HEK293 (cell line): Measurements from ENCODE around the gene EML3.

ENCODE experiments used
- CTCF ChIA-PET: fragments of 350-600 bp; formaldehyde crosslinking; extraction: SDS; loops from one replicate; lab custom pipeline; 2021; ENCODE audit warnings: antibody characterized with exemption; lab: Yijun Ruan, JAX
- POLR2A ChIA-PET: fragments of 300-600 bp; formaldehyde crosslinking; extraction: SDS; loops from one replicate; lab custom pipeline; 2020; ENCODE audit warnings: antibody characterized with exemption, inconsistent platforms; lab: Yijun Ruan, JAX
- H3K27ac ChIP-seq: fragments of 200-500 bp; sonication (Bioruptor generic); 2 replicates; pipeline ENCODE4 v1.5.1; 2014; ENCODE audit warnings: low read depth, low read length, control low read depth, inconsistent platforms; ENCODE audit errors: extremely low read depth
- H3K36me3 ChIP-seq, 2 experiments: fragments of 200-500 bp in 1 of 2; sonication (Bioruptor generic) in 1 of 2; 1 replicate in 1 of 2; 2 replicates in 1 of 2; pipeline ENCODE4 v1.5.1; 2014 to 2017; ENCODE audit warnings: inconsistent platforms in 2 of 2, low read length in 2 of 2; ENCODE audit not compliant: control insufficient read depth in 2 of 2, insufficient read depth in 1 of 2
- H3K4me1 ChIP-seq: fragments of 200-500 bp; sonication (Bioruptor generic); 2 replicates; pipeline ENCODE4 v1.5.1; 2014; ENCODE audit warnings: mild to moderate bottlenecking, low read length, inconsistent platforms; ENCODE audit not compliant: control insufficient read depth, insufficient read depth
- H3K4me3 ChIP-seq: 2 replicates; pipeline ENCODE4 v1.5.1; 2011; ENCODE audit warnings: low read depth, mild to moderate bottlenecking, control low read depth, low read length, moderate library complexity
- H3K9me3 ChIP-seq: fragments of 200-500 bp; sonication (Bioruptor generic); 2 replicates; pipeline ENCODE4 v1.5.1; 2014; ENCODE audit warnings: low read depth, low read length, inconsistent platforms; ENCODE audit not compliant: control insufficient read depth, insufficient read depth
- KLF17 ChIP-seq: fragments of 450-650 bp; formaldehyde crosslinking; IDR thresholded peaks from 2 replicates; pipeline ENCODE4 v1.5.1; 2016; ENCODE audit warnings: missing biosample characterization, missing genetic modification characterization
- KLF9 ChIP-seq: fragments of 450-650 bp; formaldehyde crosslinking; IDR thresholded peaks from 2 replicates; pipeline ENCODE4 v1.5.1; 2016; ENCODE audit warnings: missing biosample characterization, missing genetic modification characterization, low read depth
- MYNN ChIP-seq: fragments of 450-650 bp; formaldehyde crosslinking; IDR thresholded peaks from 2 replicates; pipeline ENCODE4 v1.5.1; 2016; ENCODE audit warnings: missing biosample characterization, missing genetic modification characterization, borderline replicate concordance
- REPIN1 ChIP-seq: fragments of 450-650 bp; formaldehyde crosslinking; IDR thresholded peaks from 2 replicates; pipeline ENCODE4 v1.5.1; 2017; ENCODE audit warnings: missing biosample characterization, missing genetic modification characterization, low read depth
- ZBTB6 ChIP-seq: fragments of 450-650 bp; formaldehyde crosslinking; IDR thresholded peaks from 2 replicates; pipeline ENCODE4 v1.5.1; 2017; ENCODE audit warnings: missing biosample characterization, missing genetic modification characterization
- ZNF133 ChIP-seq: fragments of 450-650 bp; formaldehyde crosslinking; IDR thresholded peaks from 2 replicates; pipeline ENCODE4 v1.5.1; 2016; ENCODE audit warnings: missing biosample characterization, missing genetic modification characterization
- ZNF140 ChIP-seq: fragments of 450-650 bp; formaldehyde crosslinking; IDR thresholded peaks from 2 replicates; pipeline ENCODE4 v1.5.1; 2016; ENCODE audit warnings: missing biosample characterization, missing genetic modification characterization
- ZNF16 ChIP-seq: fragments of 450-650 bp; formaldehyde crosslinking; IDR thresholded peaks from 2 replicates; pipeline ENCODE4 v1.5.1; 2016; ENCODE audit warnings: low read depth, missing biosample characterization, missing genetic modification characterization
- ZNF423 ChIP-seq: fragments of 450-650 bp; formaldehyde crosslinking; IDR thresholded peaks from 2 replicates; pipeline ENCODE4 v1.5.1; 2016; ENCODE audit warnings: missing biosample characterization, missing genetic modification characterization
- ZNF488 ChIP-seq: fragments of 450-650 bp; formaldehyde crosslinking; IDR thresholded peaks from 2 replicates; pipeline ENCODE4 v1.5.1; 2016; ENCODE audit warnings: missing biosample characterization, missing genetic modification characterization
- ZNF544 ChIP-seq: fragments of 450-650 bp; formaldehyde crosslinking; IDR thresholded peaks from 2 replicates; pipeline ENCODE4 v1.5.0; 2017; ENCODE audit warnings: missing biosample characterization, missing genetic modification characterization
- ZNF561 ChIP-seq: fragments of 450-650 bp; IDR thresholded peaks from 2 replicates; pipeline ENCODE4 v1.5.1; 2018; ENCODE audit warnings: missing biosample characterization, missing genetic modification characterization, borderline replicate concordance
- ZNF596 ChIP-seq: fragments of 450-650 bp; IDR thresholded peaks from 2 replicates; pipeline ENCODE4 v1.5.0; 2018; ENCODE audit warnings: missing biosample characterization, mild to moderate bottlenecking, missing genetic modification characterization, moderate library complexity
- ZNF600 ChIP-seq: fragments of 450-650 bp; formaldehyde crosslinking; IDR thresholded peaks from 2 replicates; pipeline ENCODE4 v1.5.1; 2016; ENCODE audit warnings: missing biosample characterization, missing genetic modification characterization
- ZNF626 ChIP-seq: fragments of 450-650 bp; sonication (Bioruptor Pico); formaldehyde crosslinking; IDR thresholded peaks from 2 replicates; pipeline ENCODE4 v1.5.1; 2018; ENCODE audit warnings: missing biosample characterization, missing genetic modification characterization, inconsistent platforms
- ZNF701 ChIP-seq: fragments of 450-650 bp; formaldehyde crosslinking; IDR thresholded peaks from 2 replicates; pipeline ENCODE4 v1.5.1; 2016; ENCODE audit warnings: missing biosample characterization, missing genetic modification characterization
- ZNF785 ChIP-seq: fragments of 450-650 bp; formaldehyde crosslinking; IDR thresholded peaks from 2 replicates; pipeline ENCODE4 v1.5.1; 2016; ENCODE audit warnings: missing biosample characterization, missing genetic modification characterization
- ZNF792 ChIP-seq: fragments of 450-650 bp; formaldehyde crosslinking; IDR thresholded peaks from 2 replicates; pipeline ENCODE4 v1.5.1; 2016; ENCODE audit warnings: missing biosample characterization, missing genetic modification characterization
- ZNF830 ChIP-seq: fragments of 450-650 bp; IDR thresholded peaks from 2 replicates; pipeline ENCODE4 v1.5.0; 2018; ENCODE audit warnings: missing biosample characterization, missing genetic modification characterization, low read depth, mild to moderate bottlenecking, moderate library complexity
- ZNF843 ChIP-seq: fragments of 450-650 bp; formaldehyde crosslinking; IDR thresholded peaks from 2 replicates; pipeline ENCODE4 v1.5.1; 2016; ENCODE audit warnings: missing biosample characterization, missing genetic modification characterization
- TF ChIP-seq, protein P1 (sequence below): fragments of 450-650 bp; formaldehyde crosslinking; IDR thresholded peaks from 2 replicates; pipeline ENCODE4 v1.5.1; 2016; ENCODE audit warnings: missing biosample characterization, missing genetic modification characterization
- TF ChIP-seq, protein P2 (sequence below): fragments of 450-650 bp; formaldehyde crosslinking; IDR thresholded peaks from 2 replicates; pipeline ENCODE4 v1.5.1; 2017; ENCODE audit warnings: missing biosample characterization, missing genetic modification characterization
- TF ChIP-seq, protein P3 (sequence below): fragments of 450-650 bp; formaldehyde crosslinking; IDR thresholded peaks from 2 replicates; pipeline ENCODE4 v1.5.1; 2017; ENCODE audit warnings: missing biosample characterization, missing genetic modification characterization

The EML3 gene

DNA sequence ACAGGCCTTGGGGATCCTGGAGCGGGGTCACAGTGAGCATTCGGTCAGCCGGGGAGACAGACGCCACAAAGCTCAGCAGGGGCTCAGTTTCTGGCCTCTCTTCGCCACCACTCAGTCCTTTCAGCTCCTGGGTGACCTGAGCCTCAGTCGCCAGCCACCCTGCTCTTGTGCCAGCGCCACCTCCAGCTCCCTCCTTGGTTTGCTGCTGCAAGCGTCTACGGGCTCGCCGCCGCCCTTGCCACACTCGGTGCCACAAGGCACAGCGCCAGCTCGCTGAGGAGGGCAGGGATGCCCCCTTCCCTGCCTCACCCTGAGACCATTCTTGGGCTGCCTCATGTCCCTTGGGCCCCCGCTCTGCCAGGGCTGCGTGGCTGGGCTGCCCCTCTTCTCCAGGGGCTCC, 37.4 kb downstream of the EML3 start:
- no peaks in the 10 kb centered on the region for H3K9me3 ChIP-seq
- ChIA-PET POLR2A (interaction anchor here (0.7 to 2.2 kb wide), 6 partner anchors 9 to 90 kb away, joined by 4 to 113 read pairs (median 10); partner anchors contain the start of genes C11orf98, CSKMT and TUT1), CTCF (interaction anchor here (0.6 to 1.5 kb wide), 3 partner anchors 18 to 150 kb away, joined by 3 to 4 read pairs (median 4); no protein-coding TSS in a partner anchor)
- peaks cover 12 to 88% of the 10 kb centered on the region in 2 experiments; a peak in 2 of 3 replicates for H3K36me3 ChIP-seq
- H3K27ac ChIP-seq, result no peak overlapping the region
- H3K4me1 ChIP-seq, result no peaks in the 10 kb centered on the region
- TF ChIP-seq KLF9 (tag by site-specific recombination), result no peak
- TF ChIP-seq, protein P1, sequence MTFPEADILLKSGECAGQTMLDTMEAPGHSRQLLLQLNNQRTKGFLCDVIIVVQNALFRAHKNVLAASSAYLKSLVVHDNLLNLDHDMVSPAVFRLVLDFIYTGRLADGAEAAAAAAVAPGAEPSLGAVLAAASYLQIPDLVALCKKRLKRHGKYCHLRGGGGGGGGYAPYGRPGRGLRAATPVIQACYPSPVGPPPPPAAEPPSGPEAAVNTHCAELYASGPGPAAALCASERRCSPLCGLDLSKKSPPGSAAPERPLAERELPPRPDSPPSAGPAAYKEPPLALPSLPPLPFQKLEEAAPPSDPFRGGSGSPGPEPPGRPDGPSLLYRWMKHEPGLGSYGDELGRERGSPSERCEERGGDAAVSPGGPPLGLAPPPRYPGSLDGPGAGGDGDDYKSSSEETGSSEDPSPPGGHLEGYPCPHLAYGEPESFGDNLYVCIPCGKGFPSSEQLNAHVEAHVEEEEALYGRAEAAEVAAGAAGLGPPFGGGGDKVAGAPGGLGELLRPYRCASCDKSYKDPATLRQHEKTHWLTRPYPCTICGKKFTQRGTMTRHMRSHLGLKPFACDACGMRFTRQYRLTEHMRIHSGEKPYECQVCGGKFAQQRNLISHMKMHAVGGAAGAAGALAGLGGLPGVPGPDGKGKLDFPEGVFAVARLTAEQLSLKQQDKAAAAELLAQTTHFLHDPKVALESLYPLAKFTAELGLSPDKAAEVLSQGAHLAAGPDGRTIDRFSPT, result peak; percentile 66
- peak overlapping the region; percentile 59 for H3K4me3 ChIP-seq

GRCh38 chr11:62574363-62575071, 38.1 kb downstream of the EML3 start:
- no peaks in the 10 kb centered on the region for H3K9me3 ChIP-seq
- H3K36me3 ChIP-seq, result peaks cover 14 to 89% of the 10 kb centered on the region in 2 experiments; a peak in 2 of 3 replicates
- H3K4me3 ChIP-seq, result peak overlapping the region; percentile 59
- no peaks in the 10 kb centered on the region for H3K4me1 ChIP-seq
- ChIA-PET CTCF (interaction anchor here (0.6 to 1.5 kb wide), 9 partner anchors 13 to 156 kb away, joined by 3 to 13 read pairs (median 4); no protein-coding TSS in a partner anchor), POLR2A (interaction anchor here (0.5 to 2.2 kb wide), 63 partner anchors 8 to 1611 kb away, joined by 3 to 113 read pairs (median 5); partner anchors contain the start of genes AHNAK, B3GAT3, C11orf98 and CSKMT)
- peak overlapping the region; percentile 59; the same call in 1 of the 2 replicates for H3K27ac ChIP-seq
- no peak for TF ChIP-seq ZNF133 (tag by site-specific recombination)
- TF ChIP-seq ZNF16 (tag by site-specific recombination), result no peak
- no peak for TF ChIP-seq ZNF626 (tag by site-specific recombination)
- no peak for TF ChIP-seq ZBTB6 (tag by site-specific recombination)
- TF ChIP-seq ZNF561 (tag by site-specific recombination), result no peak; the same call in 1 of the 2 replicates
- TF ChIP-seq ZNF544, result no peak
- TF ChIP-seq ZNF701 (tag by site-specific recombination), result no peak
- TF ChIP-seq ZNF140, result no peak
- TF ChIP-seq ZNF488, result no peak
- TF ChIP-seq ZNF596 (tag by site-specific recombination), result no peak
- TF ChIP-seq ZNF843 (tag by site-specific recombination), result no peak
- no peak for TF ChIP-seq ZNF830 (tag by site-specific recombination)
- TF ChIP-seq KLF17 (tag by site-specific recombination), result no peak; the same call in 1 of the 2 replicates
- TF ChIP-seq ZNF600 (tag by site-specific recombination), result peak; percentile 39; the same call in 1 of the 2 replicates
- TF ChIP-seq ZNF792 (tag by site-specific recombination), result no peak
- no peak for TF ChIP-seq MYNN (tag by site-specific recombination)
- TF ChIP-seq, protein P2, sequence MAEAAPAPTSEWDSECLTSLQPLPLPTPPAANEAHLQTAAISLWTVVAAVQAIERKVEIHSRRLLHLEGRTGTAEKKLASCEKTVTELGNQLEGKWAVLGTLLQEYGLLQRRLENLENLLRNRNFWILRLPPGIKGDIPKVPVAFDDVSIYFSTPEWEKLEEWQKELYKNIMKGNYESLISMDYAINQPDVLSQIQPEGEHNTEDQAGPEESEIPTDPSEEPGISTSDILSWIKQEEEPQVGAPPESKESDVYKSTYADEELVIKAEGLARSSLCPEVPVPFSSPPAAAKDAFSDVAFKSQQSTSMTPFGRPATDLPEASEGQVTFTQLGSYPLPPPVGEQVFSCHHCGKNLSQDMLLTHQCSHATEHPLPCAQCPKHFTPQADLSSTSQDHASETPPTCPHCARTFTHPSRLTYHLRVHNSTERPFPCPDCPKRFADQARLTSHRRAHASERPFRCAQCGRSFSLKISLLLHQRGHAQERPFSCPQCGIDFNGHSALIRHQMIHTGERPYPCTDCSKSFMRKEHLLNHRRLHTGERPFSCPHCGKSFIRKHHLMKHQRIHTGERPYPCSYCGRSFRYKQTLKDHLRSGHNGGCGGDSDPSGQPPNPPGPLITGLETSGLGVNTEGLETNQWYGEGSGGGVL, result no peak
- no peak for TF ChIP-seq REPIN1 (tag by site-specific recombination)
- no peak for TF ChIP-seq ZNF423 (tag by site-specific recombination)
- TF ChIP-seq ZNF785 (tag by site-specific recombination), result no peak
- TF ChIP-seq, protein P3, sequence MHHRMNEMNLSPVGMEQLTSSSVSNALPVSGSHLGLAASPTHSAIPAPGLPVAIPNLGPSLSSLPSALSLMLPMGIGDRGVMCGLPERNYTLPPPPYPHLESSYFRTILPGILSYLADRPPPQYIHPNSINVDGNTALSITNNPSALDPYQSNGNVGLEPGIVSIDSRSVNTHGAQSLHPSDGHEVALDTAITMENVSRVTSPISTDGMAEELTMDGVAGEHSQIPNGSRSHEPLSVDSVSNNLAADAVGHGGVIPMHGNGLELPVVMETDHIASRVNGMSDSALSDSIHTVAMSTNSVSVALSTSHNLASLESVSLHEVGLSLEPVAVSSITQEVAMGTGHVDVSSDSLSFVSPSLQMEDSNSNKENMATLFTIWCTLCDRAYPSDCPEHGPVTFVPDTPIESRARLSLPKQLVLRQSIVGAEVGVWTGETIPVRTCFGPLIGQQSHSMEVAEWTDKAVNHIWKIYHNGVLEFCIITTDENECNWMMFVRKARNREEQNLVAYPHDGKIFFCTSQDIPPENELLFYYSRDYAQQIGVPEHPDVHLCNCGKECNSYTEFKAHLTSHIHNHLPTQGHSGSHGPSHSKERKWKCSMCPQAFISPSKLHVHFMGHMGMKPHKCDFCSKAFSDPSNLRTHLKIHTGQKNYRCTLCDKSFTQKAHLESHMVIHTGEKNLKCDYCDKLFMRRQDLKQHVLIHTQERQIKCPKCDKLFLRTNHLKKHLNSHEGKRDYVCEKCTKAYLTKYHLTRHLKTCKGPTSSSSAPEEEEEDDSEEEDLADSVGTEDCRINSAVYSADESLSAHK (tag by site-specific recombination), result no peak
